Activated naive CD4-positive, alpha-beta T cell treated with anti-CD3 and anti-CD28 coated beads for 36 hours (primary cell): ENCODE results near the gene CCL14. TPM values are rescaled to one million over a fixed set of nuclear protein-coding genes. Genes with fewer than 3 reads are reported as not detected.

Source experiments
- total RNA-seq, 2 experiments: library from RNA; stranded (reverse); gene quantifications; one replicate each; pipeline ENCODE4 v1.2.3, GENCODE V29; 2021

The CCL14 gene
- total RNA-seq, 2 experiments from 2014 or later: not detected

Other genes starting within 250 kb of the CCL14 start
- gene GAS2L2, start 233.5 kb downstream of the CCL14 start, total RNA-seq: under 1 TPM in 1 of 2 experiments, not detected in 1; 0.07 TPM
- not detected for gene C17orf50, start 225.8 kb downstream of the CCL14 start, total RNA-seq
- under 1 TPM; 0.19 to 0.35 TPM for gene MMP28, start 191.1 kb downstream of the CCL14 start, total RNA-seq
- gene TAF15, start 177.2 kb downstream of the CCL14 start, total RNA-seq: 100 to 1,000 TPM; 252 to 256 TPM
- gene HEATR9, start 117.8 kb downstream of the CCL14 start, total RNA-seq: not detected
- gene CCL5, start 106.4 kb downstream of the CCL14 start, total RNA-seq: 1 to 10 TPM; 1.9 to 2.5 TPM
- 10 to 100 TPM; 18.6 to 21.6 TPM for gene RDM1, start 56.0 kb downstream of the CCL14 start, total RNA-seq
- gene LYZL6, start 43.0 kb downstream of the CCL14 start, total RNA-seq: not detected
- gene CCL16, start 5.2 kb downstream of the CCL14 start, total RNA-seq: not detected
- gene CCL15, start 14.8 kb upstream of the CCL14 start, total RNA-seq: not detected
- not detected for gene CCL23, start 31.2 kb upstream of the CCL14 start, total RNA-seq
- not detected for gene CCL18, start 77.5 kb upstream of the CCL14 start, total RNA-seq
- 1 to 10 TPM; 8.3 TPM for gene CCL3, start 103.4 kb upstream of the CCL14 start, total RNA-seq
- 1 to 10 TPM; 4.6 to 5.5 TPM for gene CCL4, start 117.1 kb upstream of the CCL14 start, total RNA-seq
- gene TBC1D3B, start 189.9 kb upstream of the CCL14 start, total RNA-seq: 1 to 10 TPM; 1.8 to 2.6 TPM
- gene CCL3L1, start 210.0 kb upstream of the CCL14 start, total RNA-seq: 1 to 10 TPM; 1.9 to 2.0 TPM
- gene CCL4L2, start 224.3 kb upstream of the CCL14 start, total RNA-seq: 1 to 10 TPM; 1.0 to 1.4 TPM